8988T (cell line): ENCODE measurements around the gene TPSAB1.
A peak's percentile ranks its signal among the peaks of the same experiment; 100 is the strongest.

ENCODE experiments used
- DNase-seq: peaks from one replicate; pipeline ENCODE4 v3.0.0; 2011

The TPSAB1 gene

DNA sequence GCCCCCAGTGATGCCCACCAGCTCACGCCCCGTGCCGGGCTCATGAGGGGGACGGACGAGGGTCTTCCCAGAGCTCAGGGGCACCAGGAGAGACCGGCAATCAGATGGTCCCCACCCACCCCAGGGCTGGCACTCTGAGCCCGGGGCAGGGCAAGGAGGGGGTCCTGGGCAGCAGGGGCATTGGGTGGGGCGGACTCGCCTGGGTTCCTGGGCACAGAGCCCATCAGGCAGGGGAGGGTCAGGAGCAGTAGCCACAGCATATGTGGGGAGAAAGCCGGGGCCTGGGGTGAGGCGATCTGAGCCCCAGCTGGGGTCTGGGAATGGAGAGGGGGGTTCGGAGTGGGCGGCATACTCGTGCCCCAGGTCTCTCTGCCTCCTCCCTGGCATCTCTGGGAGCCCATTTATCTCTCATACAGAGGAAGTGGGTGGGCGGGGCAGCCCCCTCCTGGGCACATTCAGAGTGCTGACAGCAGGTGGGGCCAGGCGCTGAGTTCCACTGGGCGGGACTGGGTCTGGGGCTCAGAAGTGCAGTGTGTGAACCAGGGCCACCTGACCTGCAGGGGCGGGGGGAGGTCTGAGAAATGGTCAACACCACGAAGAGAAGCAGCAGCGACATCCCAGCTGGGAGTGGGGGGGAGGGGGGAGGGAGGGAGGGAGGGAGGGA, 48.4 kb downstream of the TPSAB1 start:
- peak; percentile 13 for DNase-seq

DNA sequence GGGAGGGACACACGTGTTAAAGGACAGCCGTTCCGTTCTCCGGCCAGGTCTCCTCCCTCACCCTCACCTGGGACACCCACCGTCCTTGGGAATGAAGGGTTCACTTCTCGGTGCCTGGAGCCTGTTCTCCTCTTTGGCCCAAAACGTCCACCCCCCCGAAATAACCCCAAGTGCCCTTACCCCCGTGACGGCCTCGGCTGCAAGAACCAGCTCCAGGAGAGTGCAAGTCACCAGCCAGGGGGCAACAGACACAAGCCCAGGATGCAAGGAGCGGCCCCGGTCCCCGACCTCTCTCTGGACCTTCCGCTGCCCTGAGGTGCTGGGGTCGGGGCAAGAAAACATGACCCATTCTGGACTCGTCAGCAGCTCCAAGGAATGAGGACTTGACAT, 49.0 kb downstream of the TPSAB1 start:
- DNase-seq: no peak

DNA sequence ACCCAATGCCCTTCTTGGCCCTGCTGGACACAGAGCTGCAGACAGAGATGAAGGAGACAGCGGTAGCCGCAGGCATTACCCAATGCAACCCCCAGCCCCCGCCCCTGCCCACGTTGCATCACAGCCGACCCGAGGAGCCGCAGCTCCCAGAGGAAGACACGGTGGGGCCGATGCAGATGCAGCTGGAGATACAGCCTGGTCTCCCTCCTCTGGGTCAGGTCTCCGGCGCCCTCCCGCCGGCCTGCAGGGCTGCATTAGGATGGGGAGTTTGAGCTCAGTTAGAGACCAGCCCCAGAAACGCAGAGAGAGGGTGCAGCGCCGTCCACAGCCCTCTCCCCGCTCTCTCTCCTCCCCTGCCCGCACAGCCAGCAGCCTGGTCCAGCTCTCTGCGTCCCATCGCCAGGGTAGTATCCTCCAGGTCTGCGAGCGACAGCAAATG, 49.6 kb downstream of the TPSAB1 start:
- no peak for DNase-seq

DNA sequence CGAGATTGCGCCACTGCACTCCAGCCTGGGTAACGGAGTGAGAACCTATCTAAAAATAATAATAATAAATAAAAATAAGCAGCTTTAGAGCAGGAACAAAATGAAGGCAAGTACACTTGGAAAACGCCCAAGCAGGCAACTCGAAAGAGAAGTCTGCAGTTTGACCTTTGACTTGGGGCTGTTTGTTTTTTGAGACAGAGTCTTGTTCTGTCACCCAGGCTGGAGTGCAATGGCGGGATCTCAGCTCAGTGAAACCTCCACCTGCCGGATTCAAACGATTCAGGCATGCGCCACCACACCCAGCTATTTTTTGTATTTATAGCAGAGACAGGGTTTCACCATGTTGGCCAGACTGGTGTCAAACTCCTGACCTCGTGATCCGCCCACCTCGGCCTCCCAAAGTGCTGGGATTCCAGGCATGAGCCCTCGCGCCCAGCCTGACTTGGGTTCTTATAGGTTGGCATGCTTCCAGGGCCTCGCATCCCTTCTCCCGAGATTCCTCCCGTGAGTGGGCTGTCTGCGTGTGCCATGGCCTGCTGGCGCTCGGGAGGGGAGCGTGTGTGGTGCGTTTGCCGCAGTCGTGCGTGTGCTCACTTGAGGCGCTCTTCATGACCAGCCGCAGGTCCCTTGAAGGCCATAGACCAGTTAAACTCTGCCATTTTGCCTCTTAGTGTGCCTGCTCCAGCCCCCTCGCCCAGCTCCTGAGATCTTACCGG, 50.5 kb downstream of the TPSAB1 start:
- DNase-seq: no peak

DNA sequence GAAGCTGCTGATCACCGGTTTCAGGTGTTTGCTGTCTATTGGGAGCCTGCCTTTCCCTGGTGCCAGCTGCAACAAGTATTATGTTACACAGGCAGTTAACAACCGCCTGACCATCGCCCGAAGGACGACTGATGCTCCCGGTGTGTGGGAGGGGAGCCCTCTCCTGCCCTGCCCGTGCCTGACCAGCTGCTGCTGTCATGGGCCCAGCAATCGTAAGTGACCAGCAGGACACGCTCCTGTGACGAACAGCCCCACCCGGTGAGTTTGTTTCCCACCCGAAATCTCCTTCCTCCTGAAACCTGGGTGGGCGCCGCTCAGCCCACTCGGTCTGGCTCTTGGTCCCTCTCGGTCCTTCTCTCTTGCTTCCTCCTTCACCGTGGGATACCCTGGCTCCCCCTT, 51.1 kb downstream of the TPSAB1 start:
- DNase-seq: no peak
